Lower lobe of right lung (tissue), 2 donors: ENCODE data around the gene SHC3. TPM values are rescaled to one million over a fixed set of nuclear protein-coding genes. Genes with fewer than 3 reads are reported as not detected.

Experiments used
- ATAC-seq, 2 donors: fragments of 200-7000 bp; cut with Tn5 transposase; one replicate each; pipeline ENCODE4 v1.9.1; 2020 to 2022; ENCODE audit warnings: mild to moderate bottlenecking in 2 of 2, moderate library complexity in 2 of 2
- DNase-seq: peaks from one replicate; pipeline ENCODE4 v3.0.0-alpha.2; 2020
- H3K27ac ChIP-seq: fragments of 200-600 bp; one replicate; pipeline ENCODE4 v1.8.0; 2022
- H3K27me3 ChIP-seq: fragments of 200-600 bp; one replicate; pipeline ENCODE4 v1.8.0; 2022; ENCODE audit warnings: low read depth
- H3K36me3 ChIP-seq: fragments of 200-600 bp; one replicate; pipeline ENCODE4 v1.8.0; 2022; ENCODE audit warnings: mild to moderate bottlenecking
- H3K4me1 ChIP-seq: fragments of 200-600 bp; one replicate; pipeline ENCODE4 v1.8.0; 2022
- H3K4me3 ChIP-seq: fragments of 200-600 bp; one replicate; pipeline ENCODE4 v1.8.0; 2022; ENCODE audit warnings: mild to moderate bottlenecking
- H3K9me3 ChIP-seq: fragments of 200-600 bp; one replicate; pipeline ENCODE4 v1.8.0; 2022
- CTCF ChIP-seq: fragments of 200-600 bp; IDR thresholded peaks from one replicate; pipeline ENCODE4 v1.8.0; 2022; ENCODE audit warnings: antibody characterized with exemption, mild to moderate bottlenecking
- intact Hi-C: fragments of 100-400 bp; cut with DNase I; formaldehyde crosslinking; loops from one replicate; pipeline ENCODE4 v1.11.0; 2022
- long read RNA-seq: library from polyadenylated mRNA; unstranded; transcript quantifications from one replicate; pipeline ENCODE4 v2.0.0, GENCODE V29; 2021
- total RNA-seq: library from RNA; stranded (reverse); fragmentation: NEBNext Ultra II Directional; extraction: Animal tissue kit (Norgen Biotek cat#: 25700); gene quantifications from one replicate; pipeline ENCODE4 v1.2.1, GENCODE V29; 2021
- donor health status: DM: no; HTN: yes; CAD: no; lungs with severe emphysema.

Gene SHC3
- 13.2 TPM for total RNA-seq
- long read RNA-seq, full-length matches to known transcripts: 9 of 34 reads
- long read RNA-seq, partial matches to known transcripts: 2 of 34 reads
- long read RNA-seq, other reads (novel, unspliced or antisense): 23 of 34 reads

- Histone ChIP-seq H3K4me1 (peaks cover 35% of the 10 kb centered on the region), H3K36me3 (no peaks in the 10 kb centered on the region), H3K4me3 (peak within 1 kb of the TSS; percentile 61), H3K27me3 (peaks cover 32% of the 10 kb centered on the region), H3K27ac (peak within 1 kb of the TSS; percentile 81), H3K9me3 (no peaks in the 10 kb centered on the region)
- ATAC-seq (peak; percentile 6 to 35), DNase-seq (no peak)
- intact Hi-C loops: no loop called here
- TF ChIP-seq CTCF: no peak
Measured at GRCh38 chr9:89177944-89178829, at the start of gene SHC3. Gene SHC3, minus strand, starts transcription at chr9:89178818. Its CDS starts 358 bp downstream, at chr9:89178460.

- TF ChIP-seq CTCF: no peak
- ATAC-seq (peak; percentile 21 to 53), DNase-seq (no peak)
Measured at GRCh38 chr9:89225991-89226471, 47.4 kb upstream of the SHC3 start.

GRCh38 chr9:89225587-89225986, 47.0 kb upstream of the SHC3 start:
- intact Hi-C loops: no loop called here
- Histone ChIP-seq H3K9me3 (no peaks in the 10 kb centered on the region), H3K27me3 (no peaks in the 10 kb centered on the region), H3K4me1 (no peaks in the 10 kb centered on the region), H3K27ac (no peak overlapping the region), H3K4me3 (no peak overlapping the region), H3K36me3 (no peaks in the 10 kb centered on the region)
- no peak for TF ChIP-seq CTCF
- ATAC-seq (no peak), DNase-seq (no peak)

More at GRCh38 chr9:89225991-89226471, 47.4 kb upstream of the SHC3 start:
- H3K36me3 ChIP-seq: no peaks in the 10 kb centered on the region
- H3K4me3 ChIP-seq: no peak overlapping the region
- H3K9me3 ChIP-seq: no peaks in the 10 kb centered on the region
- intact Hi-C loops: no loop called here
- no peaks in the 10 kb centered on the region for H3K27me3 ChIP-seq
- H3K27ac ChIP-seq: no peak overlapping the region
- H3K4me1 ChIP-seq: no peaks in the 10 kb centered on the region

GRCh38 chr9:89225036-89225435, 46.4 kb upstream of the SHC3 start:
- H3K36me3 ChIP-seq: no peaks in the 10 kb centered on the region
- no peak for TF ChIP-seq CTCF
- no peak for ATAC-seq
- no peaks in the 10 kb centered on the region for H3K9me3 ChIP-seq
- intact Hi-C loops: no loop called here
- DNase-seq: no peak
- H3K4me1 ChIP-seq: no peaks in the 10 kb centered on the region
- no peak overlapping the region for H3K4me3 ChIP-seq
- H3K27me3 ChIP-seq: no peaks in the 10 kb centered on the region
- H3K27ac ChIP-seq: no peak overlapping the region

GRCh38 chr9:89224633-89225032, 46.0 kb upstream of the SHC3 start:
- Histone ChIP-seq H3K4me3 (no peak overlapping the region), H3K27me3 (no peaks in the 10 kb centered on the region), H3K27ac (no peak overlapping the region), H3K4me1 (no peaks in the 10 kb centered on the region), H3K36me3 (no peaks in the 10 kb centered on the region), H3K9me3 (no peaks in the 10 kb centered on the region)
- DNase-seq (no peak), ATAC-seq (no peak)
- TF ChIP-seq CTCF: no peak
- intact Hi-C loops: no loop called here
